ENCODE results near the gene FAM193A. TPM values are rescaled to one million over a fixed set of nuclear protein-coding genes. Genes with fewer than 3 reads are reported as not detected.
"Not testable (repeated sequence)": the region's sequence is repeated elsewhere in the genome, so short reads cannot be mapped to it uniquely, and the experiment has no call there.

Gene FAM193A
- total RNA-seq, 1 experiment from 2014 or later = 38.8 TPM

GRCh38 chr4:2714918-2715317 lies 178.5 kb downstream of the FAM193A start:
- Histone ChIP-seq H3K9ac (ENCODE audit: low read length) (no peak overlapping the region), H3K9me3 (ENCODE audit: low read length) (no peaks in the 10 kb centered on the region), H4K20me1 (ENCODE audit: insufficient read depth, low read depth, low read length) (no peaks in the 10 kb centered on the region), H3K36me3 (ENCODE audit: insufficient read depth, low read length) (peaks cover 23% of the 10 kb centered on the region), H3K4me1 (ENCODE audit: low read length) (peaks cover 16% of the 10 kb centered on the region), H2AFZ (ENCODE audit: low read length) (no peak overlapping the region), H3K9me2 (replicated peaks; ENCODE audit: insufficient read depth, low read length) (no peaks in the 10 kb centered on the region), H3K4me2 (ENCODE audit: low read depth, low read length, poor library complexity, severe bottlenecking) (no peak overlapping the region), H3K27me3 (ENCODE audit: low read length) (no peaks in the 10 kb centered on the region), H3K4me3 (ENCODE audit: low read length) (no peak overlapping the region), H3K27ac (ENCODE audit: low read length) (no peak overlapping the region), H3K79me2 (ENCODE audit: low read length) (peaks cover 27% of the 10 kb centered on the region)
- no peak for DNase-seq

- Histone ChIP-seq H3K9me3 (ENCODE audit: low read length) (no peaks in the 10 kb centered on the region), H3K27me3 (ENCODE audit: low read length) (no peaks in the 10 kb centered on the region), H3K9me2 (replicated peaks; ENCODE audit: insufficient read depth, low read length) (no peaks in the 10 kb centered on the region), H3K9ac (ENCODE audit: low read length) (no peak overlapping the region), H3K36me3 (ENCODE audit: insufficient read depth, low read length) (peaks cover 24% of the 10 kb centered on the region), H3K79me2 (ENCODE audit: low read length) (peaks cover 25% of the 10 kb centered on the region), H3K4me1 (ENCODE audit: low read length) (peaks cover 16% of the 10 kb centered on the region), H3K4me3 (ENCODE audit: low read length) (no peak overlapping the region), H2AFZ (ENCODE audit: low read length) (no peak overlapping the region), H3K27ac (ENCODE audit: low read length) (no peak overlapping the region), H3K4me2 (ENCODE audit: low read depth, low read length, poor library complexity, severe bottlenecking) (no peak overlapping the region), H4K20me1 (ENCODE audit: insufficient read depth, low read depth, low read length) (no peaks in the 10 kb centered on the region)
- DNase-seq = no peak
Observed at GRCh38 chr4:2715426-2715825, 179.0 kb downstream of the FAM193A start.

GRCh38 chr4:2716236-2716635 lies 179.8 kb downstream of the FAM193A start:
- H3K4me3 ChIP-seq (ENCODE audit: low read length) = no peak overlapping the region
- DNase-seq = no peak
- no peaks in the 10 kb centered on the region for H3K9me3 ChIP-seq (ENCODE audit: low read length)
- H4K20me1 ChIP-seq (ENCODE audit: insufficient read depth, low read depth, low read length) = no peaks in the 10 kb centered on the region
- peaks cover 24% of the 10 kb centered on the region for H3K36me3 ChIP-seq (ENCODE audit: insufficient read depth, low read length)
- H3K9me2 ChIP-seq (replicated peaks; ENCODE audit: insufficient read depth, low read length) = no peaks in the 10 kb centered on the region
- peaks cover 21% of the 10 kb centered on the region for H3K79me2 ChIP-seq (ENCODE audit: low read length)
- H3K9ac ChIP-seq (ENCODE audit: low read length) = no peak overlapping the region
- H3K4me2 ChIP-seq (ENCODE audit: low read depth, low read length, poor library complexity, severe bottlenecking) = no peak overlapping the region
- H3K27ac ChIP-seq (ENCODE audit: low read length) = no peak overlapping the region
- H2AFZ ChIP-seq (ENCODE audit: low read length) = no peak overlapping the region
- no peaks in the 10 kb centered on the region for H3K27me3 ChIP-seq (ENCODE audit: low read length)
- H3K4me1 ChIP-seq (ENCODE audit: low read length) = peaks cover 16% of the 10 kb centered on the region

GRCh38 chr4:2721586-2721985 lies 185.1 kb downstream of the FAM193A start:
- Histone ChIP-seq H3K9ac (ENCODE audit: low read length) (no peak overlapping the region), H3K4me3 (ENCODE audit: low read length) (no peak overlapping the region), H3K36me3 (ENCODE audit: insufficient read depth, low read length) (peaks cover 13% of the 10 kb centered on the region), H3K9me2 (replicated peaks; ENCODE audit: insufficient read depth, low read length) (no peaks in the 10 kb centered on the region), H4K20me1 (ENCODE audit: insufficient read depth, low read depth, low read length) (no peaks in the 10 kb centered on the region), H3K27me3 (ENCODE audit: low read length) (no peaks in the 10 kb centered on the region), H3K4me2 (ENCODE audit: low read depth, low read length, poor library complexity, severe bottlenecking) (no peak overlapping the region), H3K27ac (ENCODE audit: low read length) (no peak overlapping the region), H2AFZ (ENCODE audit: low read length) (no peak overlapping the region), H3K9me3 (ENCODE audit: low read length) (no peaks in the 10 kb centered on the region), H3K4me1 (ENCODE audit: low read length) (peaks cover 10% of the 10 kb centered on the region), H3K79me2 (ENCODE audit: low read length) (no peaks in the 10 kb centered on the region)
- DNase-seq = no peak

GRCh38 chr4:2722033-2722432 lies 185.6 kb downstream of the FAM193A start:
- Histone ChIP-seq H3K36me3 (ENCODE audit: insufficient read depth, low read length) (peaks cover 13% of the 10 kb centered on the region), H3K27ac (ENCODE audit: low read length) (no peak overlapping the region), H3K79me2 (ENCODE audit: low read length) (no peaks in the 10 kb centered on the region), H4K20me1 (ENCODE audit: insufficient read depth, low read depth, low read length) (no peaks in the 10 kb centered on the region), H3K4me1 (ENCODE audit: low read length) (peaks cover 10% of the 10 kb centered on the region), H2AFZ (ENCODE audit: low read length) (no peak overlapping the region), H3K4me3 (ENCODE audit: low read length) (no peak overlapping the region), H3K4me2 (ENCODE audit: low read depth, low read length, poor library complexity, severe bottlenecking) (no peak overlapping the region), H3K9me3 (ENCODE audit: low read length) (no peaks in the 10 kb centered on the region), H3K27me3 (ENCODE audit: low read length) (no peaks in the 10 kb centered on the region), H3K9me2 (replicated peaks; ENCODE audit: insufficient read depth, low read length) (no peaks in the 10 kb centered on the region), H3K9ac (ENCODE audit: low read length) (no peak overlapping the region)
- DNase-seq = no peak

- Histone ChIP-seq H3K79me2 (ENCODE audit: low read length) (no peaks in the 10 kb centered on the region), H3K27ac (ENCODE audit: low read length) (no peak overlapping the region), H2AFZ (ENCODE audit: low read length) (no peak overlapping the region), H3K4me2 (ENCODE audit: low read depth, low read length, poor library complexity, severe bottlenecking) (no peak overlapping the region), H3K9me2 (replicated peaks; ENCODE audit: insufficient read depth, low read length) (no peaks in the 10 kb centered on the region), H3K9me3 (ENCODE audit: low read length) (no peaks in the 10 kb centered on the region), H3K27me3 (ENCODE audit: low read length) (no peaks in the 10 kb centered on the region), H4K20me1 (ENCODE audit: insufficient read depth, low read depth, low read length) (no peaks in the 10 kb centered on the region), H3K36me3 (ENCODE audit: insufficient read depth, low read length) (peaks cover 11% of the 10 kb centered on the region), H3K9ac (ENCODE audit: low read length) (no peak overlapping the region), H3K4me1 (ENCODE audit: low read length) (peaks cover under 1% of the 10 kb centered on the region), H3K4me3 (ENCODE audit: low read length) (no peak overlapping the region)
- DNase-seq = no peak
Observed at GRCh38 chr4:2723751-2724150, 187.3 kb downstream of the FAM193A start.

GRCh38 chr4:2725380-2725779 lies 188.9 kb downstream of the FAM193A start:
- no peak for DNase-seq
- Histone ChIP-seq H3K9me2 (replicated peaks; ENCODE audit: insufficient read depth, low read length) (no peaks in the 10 kb centered on the region), H3K4me3 (ENCODE audit: low read length) (no peak overlapping the region), H2AFZ (ENCODE audit: low read length) (no peak overlapping the region), H3K4me2 (ENCODE audit: low read depth, low read length, poor library complexity, severe bottlenecking) (no peak overlapping the region), H3K36me3 (ENCODE audit: insufficient read depth, low read length) (peaks cover 2% of the 10 kb centered on the region; the same call in 1 of the 2 replicates), H3K79me2 (ENCODE audit: low read length) (no peaks in the 10 kb centered on the region), H3K27me3 (ENCODE audit: low read length) (no peaks in the 10 kb centered on the region), H3K9me3 (ENCODE audit: low read length) (no peaks in the 10 kb centered on the region), H3K9ac (ENCODE audit: low read length) (no peak overlapping the region), H4K20me1 (ENCODE audit: insufficient read depth, low read depth, low read length) (no peaks in the 10 kb centered on the region), H3K4me1 (ENCODE audit: low read length) (no peaks in the 10 kb centered on the region), H3K27ac (ENCODE audit: low read length) (no peak overlapping the region)

GRCh38 chr4:2726881-2727280 lies 190.4 kb downstream of the FAM193A start:
- not testable (repeated sequence) for H3K36me3 ChIP-seq (ENCODE audit: insufficient read depth, low read length); H3K9me3 ChIP-seq (ENCODE audit: low read length); H3K27me3 ChIP-seq (ENCODE audit: low read length); H3K9me2 ChIP-seq (replicated peaks; ENCODE audit: insufficient read depth, low read length); H2AFZ ChIP-seq (ENCODE audit: low read length); H3K4me1 ChIP-seq (ENCODE audit: low read length); H3K27ac ChIP-seq (ENCODE audit: low read length); H3K9ac ChIP-seq (ENCODE audit: low read length); H3K4me3 ChIP-seq (ENCODE audit: low read length); H3K79me2 ChIP-seq (ENCODE audit: low read length); H4K20me1 ChIP-seq (ENCODE audit: insufficient read depth, low read depth, low read length); DNase-seq; H3K4me2 ChIP-seq (ENCODE audit: low read depth, low read length, poor library complexity, severe bottlenecking)

GRCh38 chr4:2728221-2728620 lies 191.8 kb downstream of the FAM193A start:
- Histone ChIP-seq H3K9me2 (replicated peaks; ENCODE audit: insufficient read depth, low read length) (no peaks in the 10 kb centered on the region), H3K4me2 (ENCODE audit: low read depth, low read length, poor library complexity, severe bottlenecking) (no peak overlapping the region)

More at GRCh38 chr4:2728221-2728620, 191.8 kb downstream of the FAM193A start:
- H3K4me1 ChIP-seq (ENCODE audit: low read length) = no peaks in the 10 kb centered on the region
- peaks cover 6% of the 10 kb centered on the region for H3K36me3 ChIP-seq (ENCODE audit: insufficient read depth, low read length)
- no peak for DNase-seq
- no peaks in the 10 kb centered on the region for H3K9me3 ChIP-seq (ENCODE audit: low read length)
- H3K4me3 ChIP-seq (ENCODE audit: low read length) = no peak overlapping the region
- no peak overlapping the region for H3K9ac ChIP-seq (ENCODE audit: low read length)
- no peak overlapping the region for H3K27ac ChIP-seq (ENCODE audit: low read length)
- H3K79me2 ChIP-seq (ENCODE audit: low read length) = no peaks in the 10 kb centered on the region
- no peak overlapping the region for H2AFZ ChIP-seq (ENCODE audit: low read length)
- H4K20me1 ChIP-seq (ENCODE audit: insufficient read depth, low read depth, low read length) = no peaks in the 10 kb centered on the region
- no peaks in the 10 kb centered on the region for H3K27me3 ChIP-seq (ENCODE audit: low read length)
